HCT116 (cell line): ENCODE data around the gene BEX2. TPM values are rescaled to one million over a fixed set of nuclear protein-coding genes. Genes with fewer than 3 reads are reported as not detected.

Source experiments
- total RNA-seq: library from RNA; stranded (reverse); gene quantifications from one replicate; pipeline ENCODE4 v1.2.1, GENCODE V29; 2021; ENCODE audit not compliant: unreplicated experiment

BEX2 gene
- total RNA-seq, 1 experiment from 2014 or later, result 35.7 TPM

Other genes with a start within 250 kb of the BEX2 start
- not detected for gene BEX1, start 246.8 kb downstream of the BEX2 start, total RNA-seq
- gene NXF3, start 217.8 kb downstream of the BEX2 start, total RNA-seq, result 0.25 TPM
- 0.91 TPM for gene BEX4, start 95.9 kb downstream of the BEX2 start, total RNA-seq
- 37.3 TPM for gene TCEAL8, start 55.8 kb downstream of the BEX2 start, total RNA-seq
- not detected for gene TCEAL5, start 34.2 kb downstream of the BEX2 start, total RNA-seq
- gene TCEAL7, start 19.2 kb upstream of the BEX2 start, total RNA-seq, result 0.20 TPM
- 28.8 TPM for gene TCEAL9, start 45.5 kb upstream of the BEX2 start, total RNA-seq
- gene BEX3, start 65.5 kb upstream of the BEX2 start, total RNA-seq, result 86.2 TPM
- not detected for gene RAB40A, start 208.5 kb upstream of the BEX2 start, total RNA-seq